Stimulated activated CD8-positive, alpha-beta memory T cell treated with anti-CD3 and anti-CD28 coated beads, Interleukin-15, amount 100 ng/mL, for 4 hours (primary cell): Measurements from ENCODE around the gene ADGRF1.

ENCODE experiments used
- DNase-seq, 2 donors: peaks; one replicate each; pipeline ENCODE4 v3.0.0-alpha.2; 2020; ENCODE audit warnings: low read depth in 2 of 2

The ADGRF1 gene

DNA sequence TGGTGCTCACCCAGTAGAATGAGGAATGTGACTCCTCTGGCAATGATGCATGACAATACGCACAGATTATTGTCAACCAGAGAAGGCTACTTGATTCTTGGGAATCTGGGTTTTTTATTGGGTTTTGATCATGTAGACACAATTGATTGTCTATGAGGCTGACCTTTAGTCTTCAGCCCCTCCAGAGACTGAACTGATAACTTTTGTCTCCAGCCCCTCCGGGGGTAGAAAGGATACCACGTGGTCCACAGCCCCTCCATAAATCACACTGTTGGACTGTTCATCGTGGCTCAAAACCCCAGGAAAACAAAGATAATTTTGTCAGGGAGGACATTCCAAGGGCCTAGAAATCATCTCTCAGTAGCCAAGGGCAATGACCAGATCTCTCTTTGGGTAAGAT, 62.9 kb downstream of the ADGRF1 start:
- no peak for DNase-seq

DNA sequence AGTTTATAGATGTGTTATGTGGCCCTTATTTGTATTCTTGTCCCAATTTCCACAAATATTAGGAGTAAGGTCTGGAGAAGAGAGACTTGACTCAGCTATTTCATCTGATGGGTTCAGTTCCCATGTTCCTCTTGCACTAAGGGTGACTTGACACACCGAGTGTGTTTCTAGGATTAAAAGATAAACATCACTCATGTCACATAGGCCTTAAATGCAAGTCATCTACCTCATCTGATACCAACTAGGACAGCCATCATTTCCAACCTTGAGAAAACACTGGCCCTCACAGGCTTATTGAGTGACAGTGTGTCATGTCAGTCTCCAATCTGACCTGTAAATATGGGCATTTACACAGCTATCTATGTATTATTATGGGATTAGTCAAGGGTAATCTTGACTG, 67.3 kb downstream of the ADGRF1 start:
- DNase-seq, result no peak

DNA sequence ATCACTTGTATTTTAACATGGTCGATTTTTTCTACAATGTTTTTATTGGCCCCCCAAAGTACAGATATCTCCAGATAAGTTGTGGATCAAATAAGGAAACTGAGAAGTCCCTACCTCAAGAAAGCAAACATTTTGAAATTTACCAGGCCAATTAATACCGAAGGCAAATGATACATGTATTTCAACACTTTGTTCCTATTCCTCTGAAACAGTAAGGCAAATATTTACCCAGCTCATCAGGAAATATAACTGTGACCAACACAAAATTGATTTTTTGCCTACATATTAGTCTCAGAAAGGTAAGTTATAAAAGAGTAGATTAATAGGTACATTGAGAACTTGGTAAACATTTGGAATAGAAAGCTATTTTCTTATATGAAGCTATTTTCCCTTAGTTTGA, 69.1 kb downstream of the ADGRF1 start:
- DNase-seq, result no peak

DNA sequence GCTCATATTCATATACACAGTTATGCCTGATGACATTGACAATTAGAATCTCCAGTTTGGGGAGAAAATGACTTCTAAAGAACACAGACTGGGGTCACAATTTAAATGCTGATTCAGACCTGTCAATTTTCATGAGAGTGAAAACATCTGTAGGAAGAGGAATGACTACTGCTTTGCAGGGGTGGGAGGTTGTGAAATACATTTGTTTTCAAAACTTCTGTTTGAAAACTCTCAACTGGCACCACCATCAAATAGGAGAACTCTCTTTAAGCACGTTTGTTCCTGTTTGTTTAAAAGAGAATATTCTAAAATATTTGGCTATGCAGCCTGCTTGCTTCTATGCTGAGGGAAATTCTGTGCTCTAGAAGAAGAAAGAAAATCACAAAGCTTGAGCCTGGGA, 69.6 kb downstream of the ADGRF1 start:
- DNase-seq, result no peak

DNA sequence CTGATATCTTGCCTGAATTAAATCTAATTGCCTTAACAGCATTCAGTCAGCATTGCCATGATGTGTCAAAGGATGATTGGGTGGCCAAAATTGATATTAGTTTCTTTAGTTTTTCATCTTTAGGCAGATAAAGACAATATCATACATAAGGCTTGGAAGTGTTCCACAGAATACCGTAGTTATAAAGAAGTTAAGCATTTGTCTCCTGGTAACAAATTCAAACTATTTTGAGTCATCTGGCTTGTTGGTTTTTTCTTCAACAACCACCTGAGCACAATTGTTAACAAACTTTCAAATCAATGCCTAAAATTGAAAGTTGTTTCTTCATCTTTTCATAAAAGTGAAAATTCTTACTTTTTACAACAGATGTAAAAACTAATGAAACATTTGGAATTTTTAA, 72.9 kb downstream of the ADGRF1 start:
- DNase-seq, result no peak

DNA sequence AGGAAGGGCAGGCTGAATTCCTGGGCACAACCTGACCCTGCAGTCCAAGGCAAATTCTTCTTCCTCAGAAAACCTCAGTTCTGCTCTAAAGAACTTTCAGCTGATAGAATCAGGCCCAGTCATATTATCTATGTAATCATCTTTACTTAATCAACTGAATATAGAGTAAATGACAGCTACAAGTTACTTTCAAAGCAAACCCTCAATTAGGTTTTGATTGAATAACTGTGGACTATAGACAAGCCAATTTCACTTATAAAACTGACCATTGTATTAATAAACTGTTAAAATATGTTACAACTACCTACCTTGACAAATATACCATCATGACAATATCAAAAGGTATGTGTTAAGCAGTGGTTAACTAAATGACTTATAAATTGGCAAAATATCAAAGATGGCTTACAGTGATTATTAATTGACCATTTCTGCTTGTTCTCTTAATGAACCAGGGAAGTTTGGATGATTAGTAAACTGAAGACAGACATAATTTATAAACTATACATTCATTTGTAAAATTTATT, 74.2 kb downstream of the ADGRF1 start:
- no peak for DNase-seq

DNA sequence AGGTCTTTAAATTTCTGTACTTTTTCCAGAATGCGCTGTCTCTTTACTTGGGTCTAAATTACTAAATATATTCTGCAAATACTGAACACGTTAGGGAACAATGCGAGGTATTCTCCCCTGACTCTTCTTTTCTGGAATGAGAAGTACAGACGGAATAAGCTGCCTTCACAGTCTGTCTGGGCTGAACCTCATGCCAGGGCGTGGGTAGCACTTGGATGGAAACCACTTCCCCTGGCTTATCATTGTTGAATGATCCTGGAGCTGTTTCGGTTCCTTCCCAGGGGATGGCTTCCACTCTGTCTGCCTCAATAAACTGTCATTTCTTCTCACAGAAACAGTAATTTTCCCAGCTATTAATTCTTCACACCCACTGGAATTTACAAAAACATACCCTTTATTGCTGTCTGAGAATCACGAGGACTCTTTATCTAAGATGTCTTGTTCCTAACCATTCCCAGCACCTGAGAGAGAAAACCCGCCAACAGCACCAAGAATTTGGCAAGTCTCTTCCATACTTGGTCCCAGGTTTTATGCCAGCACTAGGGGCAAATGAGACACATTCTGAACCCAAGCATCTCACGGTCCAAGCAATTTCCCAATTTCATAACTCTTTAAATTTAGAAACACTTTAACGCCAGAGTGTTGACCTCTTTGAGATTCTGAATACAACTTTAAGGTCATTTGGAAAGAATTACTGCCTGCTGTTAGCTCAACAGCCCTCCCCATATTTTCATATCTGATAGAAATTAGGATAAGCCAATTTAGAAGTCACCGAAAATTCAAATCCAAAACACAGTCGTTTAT, 77.2 kb downstream of the ADGRF1 start:
- DNase-seq, result no peak

DNA sequence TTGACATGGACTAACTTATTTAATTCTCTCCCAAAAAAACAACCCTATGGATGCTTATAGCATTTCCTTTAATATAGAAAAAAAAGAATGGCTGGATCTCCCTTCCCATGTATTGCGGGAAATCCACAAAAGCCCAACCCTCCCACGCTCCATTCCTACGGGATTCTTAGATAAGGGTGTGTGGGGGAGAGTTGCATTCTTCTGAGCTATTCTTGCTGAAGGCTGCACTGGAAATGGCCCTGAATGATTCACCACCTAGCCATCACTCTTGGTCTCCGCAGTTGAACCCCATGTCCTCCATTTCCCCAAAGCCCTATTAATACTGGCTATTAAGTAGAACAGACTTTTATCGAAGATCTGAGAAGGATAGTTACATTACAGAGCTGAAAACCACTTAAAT, 78.5 kb downstream of the ADGRF1 start:
- DNase-seq, result no peak

DNA sequence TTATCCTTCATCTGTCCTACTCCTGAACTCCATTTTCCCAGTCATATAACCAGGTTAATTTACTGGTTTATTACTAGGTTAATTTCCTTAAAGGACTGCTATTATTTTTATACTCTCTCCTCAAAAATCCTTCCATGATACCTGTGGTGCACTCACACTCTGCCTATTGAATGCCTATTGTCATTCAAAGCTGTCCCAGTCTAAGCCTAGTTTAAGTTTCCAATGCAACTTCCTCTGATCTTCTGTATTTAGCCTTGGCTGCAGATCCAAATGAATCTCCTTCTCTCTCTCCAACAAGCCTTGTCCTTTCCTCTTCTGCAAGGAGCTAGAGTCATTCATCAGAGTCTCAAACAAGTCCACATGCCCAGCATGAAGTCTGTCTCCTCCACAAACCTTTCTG, 79.1 kb downstream of the ADGRF1 start:
- DNase-seq, result no peak

DNA sequence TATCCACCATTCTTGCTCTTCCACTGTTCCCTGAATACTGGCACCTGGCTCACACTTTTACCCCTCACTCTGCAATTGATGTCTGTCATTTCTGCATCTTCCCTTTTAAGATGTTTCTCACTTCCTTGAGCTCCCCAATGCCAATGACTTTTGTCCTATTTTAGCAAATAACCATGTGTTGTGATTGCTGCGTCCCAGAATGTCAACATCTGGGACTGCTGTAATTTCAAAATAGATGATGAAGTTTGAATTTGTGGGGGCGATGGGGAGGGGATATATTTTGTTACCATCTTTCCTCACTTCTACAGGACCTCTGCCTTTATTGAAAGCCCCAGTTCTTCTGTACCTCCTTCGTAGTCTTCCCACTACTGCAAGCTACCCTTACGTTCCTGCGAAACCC, 80.4 kb downstream of the ADGRF1 start:
- no peak for DNase-seq

DNA sequence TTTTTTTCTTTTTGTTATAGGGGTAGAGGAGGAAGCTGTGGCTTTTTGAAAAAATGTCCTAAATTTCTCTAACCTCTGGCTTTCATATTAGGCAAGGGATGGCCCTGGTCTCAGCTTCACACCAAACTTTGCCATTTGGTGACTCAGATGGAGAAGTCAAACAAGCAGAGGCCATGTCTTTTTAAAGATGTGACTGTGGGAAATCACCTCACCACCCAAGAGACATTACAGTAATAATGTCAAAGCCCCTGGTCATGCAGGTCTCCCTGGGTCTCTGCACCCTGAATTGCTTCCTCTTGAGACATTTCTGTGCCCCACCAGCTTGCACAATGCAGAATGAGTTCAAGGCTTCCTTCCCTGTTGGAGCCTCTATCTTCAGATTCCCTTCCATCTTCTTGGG, 80.9 kb downstream of the ADGRF1 start:
- no peak for DNase-seq

DNA sequence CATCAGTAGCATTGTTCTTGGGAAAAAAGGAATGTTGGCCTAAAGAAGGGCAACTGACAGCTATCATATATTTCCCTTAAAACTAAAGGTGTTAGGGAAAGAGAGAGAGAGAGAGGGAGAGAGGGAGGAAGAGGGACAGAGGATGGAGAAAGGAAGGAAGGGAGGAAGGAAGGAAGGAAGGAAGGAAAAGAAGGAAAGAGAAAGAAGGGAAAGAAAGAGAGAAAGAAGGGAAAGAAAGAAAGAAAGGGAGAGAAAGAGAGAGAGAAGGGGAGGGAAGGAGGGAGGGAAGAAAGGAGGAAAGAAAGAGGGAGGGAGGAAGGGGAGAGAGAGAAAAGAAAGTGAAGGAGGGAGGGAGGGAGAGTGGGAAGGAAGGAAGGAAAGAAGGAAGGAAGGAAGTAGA, 82.7 kb downstream of the ADGRF1 start:
- DNase-seq, result no peak

DNA sequence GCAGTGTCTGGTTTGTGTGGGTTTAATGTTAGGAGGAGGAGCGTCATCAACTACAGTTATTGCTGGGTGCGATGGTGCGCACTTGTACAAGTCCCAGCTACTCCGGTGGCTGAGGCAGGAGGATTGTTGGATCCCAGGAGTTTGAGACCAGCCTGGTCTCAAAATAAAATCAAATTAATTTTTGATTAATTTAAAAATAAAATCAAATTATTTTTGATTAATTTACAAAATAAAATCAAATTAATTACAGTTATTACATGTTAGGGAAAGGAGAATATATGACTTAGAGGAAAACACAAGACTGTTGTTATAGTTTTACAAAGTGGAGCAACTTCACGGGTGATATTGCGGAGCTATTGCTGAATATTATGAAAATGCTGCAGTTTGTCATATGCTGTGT, 85.7 kb downstream of the ADGRF1 start:
- DNase-seq, result no peak

DNA sequence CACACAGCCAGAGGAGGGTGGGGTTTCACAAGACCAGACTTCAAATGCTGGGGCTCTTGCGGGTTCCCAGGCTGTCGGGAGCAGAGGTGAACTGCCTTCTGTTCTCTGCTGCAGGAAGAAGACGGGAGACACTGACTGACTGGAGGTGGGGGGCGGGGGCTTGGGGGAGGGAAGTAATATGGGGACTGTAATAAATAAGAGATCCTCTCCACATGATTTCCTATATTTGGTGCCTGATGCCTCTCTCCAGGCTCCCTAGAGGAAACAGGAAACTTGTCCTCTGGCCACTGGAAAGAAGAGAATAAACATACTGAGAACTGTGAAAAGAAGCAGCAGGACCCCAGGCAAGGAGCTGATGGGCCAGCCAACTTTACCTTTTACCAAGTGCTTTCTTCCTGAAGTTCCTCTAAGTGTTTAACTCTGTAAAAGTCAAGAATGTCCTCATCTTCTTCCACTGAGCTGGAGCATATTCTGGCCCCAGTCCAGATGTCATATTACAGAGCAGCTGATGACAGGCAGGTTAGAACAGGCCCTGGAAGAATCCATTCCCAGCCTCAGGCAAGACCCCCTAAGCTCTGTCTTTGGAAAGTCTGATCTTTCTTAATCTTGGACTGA, 87.2 kb downstream of the ADGRF1 start:
- DNase-seq, result no peak

DNA sequence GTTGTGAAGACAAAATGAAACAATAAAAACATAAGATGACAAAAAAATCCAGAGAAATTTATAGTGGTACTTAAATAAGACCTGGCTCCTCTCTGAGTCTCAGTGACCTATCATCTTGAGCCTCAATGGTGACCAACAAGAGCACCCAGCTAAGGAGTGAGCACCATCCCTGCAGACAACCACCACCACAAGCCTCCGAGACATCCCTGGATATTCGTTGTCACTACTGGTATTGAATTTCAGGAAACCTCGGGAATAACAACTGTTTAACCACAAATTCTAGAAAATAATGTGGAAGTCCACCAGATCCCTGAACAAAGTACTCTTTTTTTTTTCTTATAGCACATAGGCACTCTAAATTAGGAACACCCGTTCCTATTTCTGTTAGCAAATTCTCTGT, 88.2 kb downstream of the ADGRF1 start:
- DNase-seq, result no peak

DNA sequence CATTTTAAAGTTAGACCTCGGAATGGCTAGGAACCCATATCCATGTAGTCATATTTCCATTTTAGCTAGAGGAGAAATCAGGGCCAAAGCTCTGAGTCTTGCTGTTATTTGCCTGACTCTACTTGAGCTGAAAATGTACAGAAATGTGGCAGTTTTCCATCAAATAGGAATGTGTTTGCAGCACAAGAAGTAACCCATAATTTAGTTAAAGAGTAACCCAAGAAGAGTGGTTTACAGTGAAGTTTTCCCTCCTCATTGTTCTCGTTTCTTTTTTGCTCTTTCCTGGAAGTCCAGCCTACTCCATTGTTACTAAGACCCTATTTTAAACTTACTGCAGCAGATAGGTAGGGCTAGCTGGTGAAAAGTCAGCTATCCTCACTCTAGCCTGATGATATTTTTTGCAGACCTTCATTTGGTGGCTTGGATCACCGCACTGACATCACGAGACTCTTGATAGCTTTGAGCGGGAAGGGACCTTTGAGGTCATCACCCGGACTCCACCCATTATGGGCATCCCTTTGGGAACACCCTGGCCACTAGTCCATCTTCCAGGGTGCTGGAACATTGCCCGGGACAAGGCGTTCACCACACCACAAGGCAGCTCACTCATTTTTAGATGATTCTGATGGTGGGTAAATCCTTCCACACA, 92.4 kb downstream of the ADGRF1 start:
- no peak for DNase-seq

DNA sequence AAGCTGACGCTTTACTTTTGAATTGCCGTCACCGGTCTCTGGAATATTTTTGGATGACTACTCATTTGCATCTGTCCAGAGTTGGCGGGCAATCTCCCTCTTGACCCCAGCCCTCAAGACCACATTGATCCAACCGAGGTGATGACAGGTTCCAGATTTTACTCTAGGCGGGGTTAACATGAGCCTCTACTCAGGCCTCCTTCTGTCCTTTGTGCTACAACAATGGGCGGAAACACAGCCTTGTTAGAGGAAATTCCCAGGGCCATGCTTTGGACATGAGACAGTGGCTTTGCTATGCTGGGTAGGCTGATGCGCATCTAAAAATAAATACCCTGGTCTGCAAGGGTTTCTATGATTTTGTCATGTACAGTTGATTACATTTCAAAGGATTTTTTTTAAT, 93.4 kb downstream of the ADGRF1 start:
- DNase-seq, result no peak
